Chondrocyte (in vitro differentiated cells): Measurements from ENCODE around the gene AFAP1L2. TPM values are rescaled to one million over a fixed set of nuclear protein-coding genes. Genes with fewer than 3 reads are reported as not detected.

Experiments used
- DNase-seq: peaks from one replicate; pipeline ENCODE4 v3.0.0; 2021; ENCODE audit warnings: mixed read lengths, low spot score
- H3K27ac Mint-ChIP-seq: one replicate; pipeline ENCODE4 v1.8.0; 2021; ENCODE audit warnings: mild to moderate bottlenecking, moderate library complexity, mixed read lengths; ENCODE audit not compliant: unreplicated experiment
- H3K27me3 Mint-ChIP-seq: 2 replicates; pipeline ENCODE4 v1.8.0; 2021; ENCODE audit warnings: low read depth, mixed read lengths
- H3K36me3 Mint-ChIP-seq: 2 replicates; pipeline ENCODE4 v1.8.0; 2021; ENCODE audit warnings: low read depth, mixed read lengths
- H3K4me1 Mint-ChIP-seq: 2 replicates; pipeline ENCODE4 v1.8.0; 2021; ENCODE audit warnings: low read depth, mild to moderate bottlenecking, mixed read lengths
- H3K4me3 Mint-ChIP-seq: one replicate; pipeline ENCODE4 v1.8.0; 2021; ENCODE audit warnings: mild to moderate bottlenecking, moderate library complexity, mixed read lengths; ENCODE audit not compliant: unreplicated experiment
- H3K9me3 Mint-ChIP-seq: 2 replicates; pipeline ENCODE4 v1.8.0; 2021; ENCODE audit warnings: low read depth, mixed read lengths
- total RNA-seq: library from RNA; stranded (reverse); gene quantifications from 3 replicates; pipeline ENCODE4 v1.2.1, GENCODE V29; 2021
- TF ChIP-seq, protein P1 (sequence below): fragments of 200-600 bp; sonication (generic); IDR thresholded peaks from 2 replicates; pipeline ENCODE4 v1.5.0; 2021; ENCODE audit warnings: antibody characterized with exemption, mild to moderate bottlenecking, moderate library complexity

The AFAP1L2 gene
- total RNA-seq, 1 donor from 2014 or later: 2.9 TPM

DNA sequence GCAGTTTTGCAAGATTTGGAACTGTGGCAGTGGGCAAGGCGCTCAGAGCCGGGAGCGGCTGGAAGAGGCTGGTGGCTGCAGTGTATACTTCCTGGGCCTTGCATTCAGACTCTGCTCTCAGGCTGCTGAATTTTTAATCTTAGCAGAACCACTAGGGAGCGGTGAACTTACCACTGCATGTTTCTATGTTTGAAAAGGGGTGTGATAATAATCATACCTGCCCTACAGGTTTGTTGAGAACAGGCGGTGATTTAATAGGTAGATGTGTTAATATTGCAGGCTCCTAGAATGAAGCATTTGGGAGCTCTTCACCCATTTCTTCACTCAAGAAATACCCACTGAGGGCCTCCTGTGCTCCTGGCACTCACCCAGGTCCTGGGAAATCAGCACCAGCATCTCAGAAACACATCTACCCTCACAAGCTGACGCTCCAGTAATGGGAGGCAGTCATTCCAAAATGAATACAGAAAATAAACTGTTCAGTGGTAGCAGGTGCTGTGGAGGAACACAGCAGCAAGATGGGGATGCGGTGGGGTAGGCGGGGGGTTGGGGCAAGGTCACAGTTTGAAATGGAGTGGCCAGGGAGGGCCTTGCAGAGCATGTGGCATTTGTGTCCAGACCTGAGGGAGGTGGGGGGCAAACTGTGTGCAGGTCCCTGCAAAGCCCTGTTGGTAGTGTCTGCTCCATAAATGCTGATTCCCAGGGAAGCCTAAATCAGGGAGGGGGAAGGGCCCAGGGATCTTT lies 124.2 kb downstream of the AFAP1L2 start:
- peaks cover 7% of the 10 kb centered on the region for H3K27me3 Mint-ChIP-seq
- no peak overlapping the region for H3K27ac Mint-ChIP-seq
- no peaks in the 10 kb centered on the region for H3K9me3 Mint-ChIP-seq
- no peaks in the 10 kb centered on the region for H3K36me3 Mint-ChIP-seq
- H3K4me1 Mint-ChIP-seq: no peaks in the 10 kb centered on the region
- TF ChIP-seq, protein P1, sequence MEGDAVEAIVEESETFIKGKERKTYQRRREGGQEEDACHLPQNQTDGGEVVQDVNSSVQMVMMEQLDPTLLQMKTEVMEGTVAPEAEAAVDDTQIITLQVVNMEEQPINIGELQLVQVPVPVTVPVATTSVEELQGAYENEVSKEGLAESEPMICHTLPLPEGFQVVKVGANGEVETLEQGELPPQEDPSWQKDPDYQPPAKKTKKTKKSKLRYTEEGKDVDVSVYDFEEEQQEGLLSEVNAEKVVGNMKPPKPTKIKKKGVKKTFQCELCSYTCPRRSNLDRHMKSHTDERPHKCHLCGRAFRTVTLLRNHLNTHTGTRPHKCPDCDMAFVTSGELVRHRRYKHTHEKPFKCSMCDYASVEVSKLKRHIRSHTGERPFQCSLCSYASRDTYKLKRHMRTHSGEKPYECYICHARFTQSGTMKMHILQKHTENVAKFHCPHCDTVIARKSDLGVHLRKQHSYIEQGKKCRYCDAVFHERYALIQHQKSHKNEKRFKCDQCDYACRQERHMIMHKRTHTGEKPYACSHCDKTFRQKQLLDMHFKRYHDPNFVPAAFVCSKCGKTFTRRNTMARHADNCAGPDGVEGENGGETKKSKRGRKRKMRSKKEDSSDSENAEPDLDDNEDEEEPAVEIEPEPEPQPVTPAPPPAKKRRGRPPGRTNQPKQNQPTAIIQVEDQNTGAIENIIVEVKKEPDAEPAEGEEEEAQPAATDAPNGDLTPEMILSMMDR: no peak
- no peak for DNase-seq
- H3K4me3 Mint-ChIP-seq: no peak overlapping the region

DNA sequence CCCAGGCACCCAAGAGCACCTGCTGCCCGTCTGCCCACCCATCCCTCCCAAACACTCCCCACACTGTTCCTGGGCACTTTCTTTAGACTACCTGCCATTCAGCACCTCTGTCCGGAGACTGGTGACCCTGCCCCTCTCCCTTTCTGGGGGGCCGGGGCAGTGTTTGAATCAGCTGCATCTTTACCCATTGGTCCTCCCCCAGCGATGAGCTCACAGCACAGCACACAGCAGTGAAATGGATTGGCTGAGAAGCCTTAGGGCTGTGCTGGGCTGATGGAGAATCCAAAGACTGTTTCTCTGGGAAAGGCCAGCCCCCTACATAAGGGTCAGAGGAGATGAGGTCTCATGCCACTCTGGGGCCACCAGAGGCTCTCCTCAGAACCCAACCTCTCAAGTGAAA lies 125.0 kb downstream of the AFAP1L2 start:
- H3K36me3 Mint-ChIP-seq: peaks cover 2% of the 10 kb centered on the region
- TF ChIP-seq, protein P1: no peak
- no peak overlapping the region for H3K4me3 Mint-ChIP-seq
- H3K9me3 Mint-ChIP-seq: no peaks in the 10 kb centered on the region
- no peak for DNase-seq
- H3K4me1 Mint-ChIP-seq: no peaks in the 10 kb centered on the region
- H3K27ac Mint-ChIP-seq: no peak overlapping the region
- H3K27me3 Mint-ChIP-seq: peaks cover 9% of the 10 kb centered on the region

DNA sequence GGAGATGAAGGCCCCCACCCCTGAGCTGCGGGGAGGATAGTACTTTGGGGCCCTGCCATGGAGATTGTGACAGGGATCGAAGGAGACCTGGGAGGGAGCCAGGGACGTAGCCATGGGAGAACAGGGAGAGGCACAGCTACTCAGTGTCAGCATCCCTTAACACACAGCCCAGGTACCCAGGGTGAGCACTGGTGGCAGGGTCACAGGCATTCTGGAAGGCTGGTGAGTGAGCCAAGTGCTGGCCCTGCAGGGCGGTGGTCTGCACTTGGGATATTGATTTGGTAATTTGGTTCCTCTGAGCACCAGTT lies 125.5 kb downstream of the AFAP1L2 start:
- Mint-ChIP-seq H3K36me3 (peaks cover 2% of the 10 kb centered on the region), H3K4me3 (no peak overlapping the region), H3K4me1 (no peaks in the 10 kb centered on the region), H3K27me3 (peaks cover 9% of the 10 kb centered on the region), H3K27ac (no peak overlapping the region), H3K9me3 (no peaks in the 10 kb centered on the region)
- TF ChIP-seq, protein P1: no peak
- DNase-seq: no peak

DNA sequence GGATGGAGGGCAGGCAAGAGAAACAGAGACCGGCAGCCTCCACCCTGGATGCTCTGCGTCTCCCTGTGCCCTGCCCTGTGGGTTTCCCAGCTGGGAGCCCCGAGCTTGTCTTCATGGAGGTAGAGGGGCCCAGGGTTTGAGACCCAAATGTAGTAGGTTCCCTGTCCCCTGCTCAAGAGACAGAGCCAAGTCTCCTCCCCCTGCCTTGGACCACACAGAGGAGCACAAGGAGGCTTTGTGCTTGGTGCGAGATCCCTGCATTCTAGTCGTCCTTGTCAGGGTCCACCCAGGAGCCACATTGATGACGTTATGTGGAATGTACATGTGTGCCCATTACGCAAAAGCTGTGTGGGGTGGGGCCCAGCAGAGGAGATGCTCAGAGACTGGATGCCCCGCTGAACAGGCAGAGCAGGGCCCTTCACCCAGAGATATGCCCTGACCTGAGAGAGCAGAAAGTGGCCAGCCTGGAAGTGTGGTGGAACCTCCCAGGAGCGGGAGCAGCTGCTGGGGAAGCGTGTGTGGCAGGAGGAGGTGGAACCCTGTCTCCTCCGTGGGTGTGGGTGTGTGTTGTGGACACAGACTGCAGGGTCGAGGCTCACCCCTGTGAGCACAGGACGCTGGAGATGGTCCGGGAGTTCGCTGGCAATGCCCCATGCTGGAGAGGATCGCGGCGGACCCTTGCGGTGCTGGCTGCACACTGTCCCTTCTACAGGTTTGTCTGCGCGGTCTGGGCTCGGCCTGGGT lies 126.0 kb downstream of the AFAP1L2 start:
- Mint-ChIP-seq H3K27ac (no peak overlapping the region), H3K27me3 (peaks cover 9% of the 10 kb centered on the region), H3K4me3 (no peak overlapping the region), H3K4me1 (no peaks in the 10 kb centered on the region), H3K9me3 (no peaks in the 10 kb centered on the region), H3K36me3 (peaks cover 2% of the 10 kb centered on the region)
- DNase-seq: no peak
- TF ChIP-seq, protein P1: no peak

DNA sequence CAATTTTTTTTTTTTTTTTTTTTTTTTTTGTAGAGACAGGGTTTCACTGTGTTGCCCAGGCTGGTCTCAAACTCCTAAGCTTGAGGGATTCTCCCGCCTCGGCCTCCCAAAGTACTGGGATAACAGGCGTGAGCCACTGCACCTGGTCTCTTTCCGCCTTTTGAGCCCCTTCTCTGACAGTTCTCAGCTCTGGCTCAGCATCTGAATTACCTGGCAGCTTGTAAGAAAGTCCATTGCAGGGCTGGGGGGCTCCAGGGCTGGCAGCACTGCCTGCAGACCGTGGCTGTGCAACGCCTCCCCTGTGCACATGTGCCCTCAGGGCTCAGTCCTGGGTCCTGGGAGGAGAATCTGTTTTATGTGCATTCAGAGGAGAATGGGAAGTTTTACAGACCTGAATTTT lies 127.6 kb downstream of the AFAP1L2 start:
- peaks cover 2% of the 10 kb centered on the region for H3K36me3 Mint-ChIP-seq
- no peak for DNase-seq
- H3K9me3 Mint-ChIP-seq: no peaks in the 10 kb centered on the region
- peaks cover 9% of the 10 kb centered on the region for H3K27me3 Mint-ChIP-seq
- peaks cover 8% of the 10 kb centered on the region for H3K4me1 Mint-ChIP-seq
- no peak overlapping the region for H3K4me3 Mint-ChIP-seq
- no peak overlapping the region for H3K27ac Mint-ChIP-seq
- TF ChIP-seq, protein P1: no peak
